ENCODE results near the gene DNAJC18. TPM values are rescaled to one million over a fixed set of nuclear protein-coding genes. Genes with fewer than 3 reads are reported as not detected.

The DNAJC18 gene
- total RNA-seq, 1 experiment from 2014 or later: 12.5 TPM

DNA sequence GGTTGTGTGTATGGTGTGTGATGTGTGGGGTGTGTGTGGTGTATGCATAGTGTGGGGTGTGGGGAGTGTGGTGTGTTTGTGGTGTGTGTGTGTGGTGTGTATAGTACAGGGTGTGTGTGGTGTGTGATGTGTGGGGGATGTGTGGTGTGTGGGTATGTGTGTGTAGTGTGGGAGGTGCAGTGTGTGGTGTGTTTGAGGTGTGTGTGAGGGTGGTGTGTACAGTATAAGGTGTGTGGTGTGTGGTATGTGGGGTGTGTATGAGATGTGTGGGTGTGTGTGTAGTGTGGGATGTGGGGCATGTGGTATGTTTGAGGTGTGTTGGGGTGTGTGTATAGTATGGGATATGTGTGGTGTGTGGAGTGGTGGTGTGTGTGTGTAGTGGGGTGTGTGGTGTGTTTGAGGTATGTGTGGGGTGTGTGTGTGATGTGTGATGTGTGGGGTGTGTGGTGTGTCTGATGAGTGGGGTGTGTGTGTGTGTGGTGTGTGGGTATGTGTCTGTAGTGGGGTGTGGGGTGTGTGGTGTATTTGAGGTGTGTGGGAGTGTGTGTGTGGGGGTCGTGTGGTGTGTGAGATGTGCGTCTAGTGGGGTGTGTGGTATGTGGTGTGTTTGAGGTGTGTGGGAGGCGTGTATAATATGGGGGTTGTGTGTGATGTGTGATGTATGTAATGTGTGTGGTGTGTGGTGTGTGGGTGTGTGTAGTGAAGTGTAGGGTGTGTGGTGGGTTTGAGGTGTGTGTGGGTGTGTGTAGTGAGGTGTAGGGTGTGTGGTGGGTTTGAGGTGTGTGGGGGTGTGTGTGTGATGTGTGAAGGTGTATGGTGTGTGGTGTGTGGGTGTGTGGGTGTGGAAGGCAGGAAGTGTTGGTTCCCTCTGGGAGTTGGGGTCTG is 14.6 kb upstream of the DNAJC18 start:
- no peaks in the 10 kb centered on the region for H3K9me3 ChIP-seq
- Mint-ChIP-seq H3K27me3 (ENCODE audit: insufficient read depth, unreplicated experiment) (no peaks in the 10 kb centered on the region), H3K9me3 (ENCODE audit: unreplicated experiment) (no peaks in the 10 kb centered on the region), H3K36me3 (ENCODE audit: insufficient read depth, unreplicated experiment) (no peaks in the 10 kb centered on the region), H3K4me3 (ENCODE audit: unreplicated experiment) (no peak overlapping the region), H3K27ac (ENCODE audit: unreplicated experiment) (no peak overlapping the region), H3K4me1 (ENCODE audit: low read depth, unreplicated experiment) (no peaks in the 10 kb centered on the region)
- no peak overlapping the region for H3K4me3 ChIP-seq (ENCODE audit: low read depth, low read length)
- H3K27me3 ChIP-seq (replicated peaks; ENCODE audit: control insufficient read depth, insufficient read depth, low read length): no peaks in the 10 kb centered on the region
- no peak for DNase-seq
- intact Hi-C loops (cut with micrococcal nuclease; ENCODE audit: unreplicated experiment): no loop called here
- no TSS peak for BruUV-seq (replicated peaks)
- CTCF ChIA-PET: no interaction called here
- no peaks in the 10 kb centered on the region for H3K36me3 ChIP-seq (ENCODE audit: control insufficient read depth, insufficient read depth, low read length)
- peaks cover 2% of the 10 kb centered on the region for H3K4me1 ChIP-seq
- no peak for TF ChIP-seq CTCF (IDR thresholded peaks at IDR 0.05; ENCODE audit: insufficient read depth in 1 of 2, low read depth in 1 of 2, low read length in 1 of 2, severe bottlenecking in 1 of 2, unreplicated experiment in 1 of 2)
- POLR2A ChIA-PET: no interaction called here

- intact Hi-C loops (cut with micrococcal nuclease; ENCODE audit: unreplicated experiment): no loop called here
- H3K36me3 ChIP-seq (ENCODE audit: control insufficient read depth, insufficient read depth, low read length): no peaks in the 10 kb centered on the region
- H3K27me3 ChIP-seq (replicated peaks; ENCODE audit: control insufficient read depth, insufficient read depth, low read length): no peaks in the 10 kb centered on the region
- ChIA-PET CTCF (no interaction called here), POLR2A (no interaction called here)
- no peaks in the 10 kb centered on the region for H3K9me3 Mint-ChIP-seq (ENCODE audit: unreplicated experiment)
- TF ChIP-seq CTCF (IDR thresholded peaks at IDR 0.05; ENCODE audit: insufficient read depth in 1 of 2, low read depth in 1 of 2, low read length in 1 of 2, severe bottlenecking in 1 of 2, unreplicated experiment in 1 of 2): no peak
- no peaks in the 10 kb centered on the region for H3K9me3 ChIP-seq
- no peak overlapping the region for H3K4me3 ChIP-seq (ENCODE audit: low read depth, low read length)
- no peaks in the 10 kb centered on the region for H3K4me1 ChIP-seq
- DNase-seq: no peak
- no peaks in the 10 kb centered on the region for H3K4me1 Mint-ChIP-seq (ENCODE audit: low read depth, unreplicated experiment)
- H3K27ac Mint-ChIP-seq (ENCODE audit: unreplicated experiment): no peak overlapping the region
- no peaks in the 10 kb centered on the region for H3K27me3 Mint-ChIP-seq (ENCODE audit: insufficient read depth, unreplicated experiment)
- no peaks in the 10 kb centered on the region for H3K36me3 Mint-ChIP-seq (ENCODE audit: insufficient read depth, unreplicated experiment)
- no peak overlapping the region for H3K4me3 Mint-ChIP-seq (ENCODE audit: unreplicated experiment)
- no TSS peak for BruUV-seq (replicated peaks)
Measured at GRCh38 chr5:139451878-139452660, 12.7 kb upstream of the DNAJC18 start.

GRCh38 chr5:139451176-139451575 is 11.9 kb upstream of the DNAJC18 start:
- intact Hi-C loops (cut with micrococcal nuclease; ENCODE audit: unreplicated experiment): no loop called here
- H3K4me1 ChIP-seq: no peaks in the 10 kb centered on the region
- Mint-ChIP-seq H3K4me1 (ENCODE audit: low read depth, unreplicated experiment) (peaks cover 5% of the 10 kb centered on the region), H3K27ac (ENCODE audit: unreplicated experiment) (no peak overlapping the region), H3K27me3 (ENCODE audit: insufficient read depth, unreplicated experiment) (no peaks in the 10 kb centered on the region), H3K36me3 (ENCODE audit: insufficient read depth, unreplicated experiment) (no peaks in the 10 kb centered on the region), H3K4me3 (ENCODE audit: unreplicated experiment) (no peak overlapping the region), H3K9me3 (ENCODE audit: unreplicated experiment) (no peaks in the 10 kb centered on the region)
- H3K36me3 ChIP-seq (ENCODE audit: control insufficient read depth, insufficient read depth, low read length): no peaks in the 10 kb centered on the region
- CTCF ChIA-PET: no interaction called here
- no peaks in the 10 kb centered on the region for H3K9me3 ChIP-seq
- H3K4me3 ChIP-seq (ENCODE audit: low read depth, low read length): no peak overlapping the region
- POLR2A ChIA-PET: no interaction called here
- no TSS peak for BruUV-seq (replicated peaks)
- TF ChIP-seq CTCF (IDR thresholded peaks at IDR 0.05; ENCODE audit: insufficient read depth in 1 of 2, low read depth in 1 of 2, low read length in 1 of 2, severe bottlenecking in 1 of 2, unreplicated experiment in 1 of 2): no peak
- no peaks in the 10 kb centered on the region for H3K27me3 ChIP-seq (replicated peaks; ENCODE audit: control insufficient read depth, insufficient read depth, low read length)
- DNase-seq: no peak

All from Caco-2 (cell line).